B cell (primary cell): ENCODE measurements around the gene KRTAP10-8. TPM values are rescaled to one million over a fixed set of nuclear protein-coding genes. Genes with fewer than 3 reads are reported as not detected.

ENCODE experiments used
- ATAC-seq: fragments of 200-7000 bp; cut with Tn5 transposase; one replicate; pipeline ENCODE4 v1.10.0; 2021; ENCODE audit warnings: low read depth, mild to moderate bottlenecking, moderate number of reproducible peaks, moderate library complexity
- CTCF ChIA-PET: fragments of 350-600 bp; sonication (Branson Sonifier 250); formaldehyde crosslinking; loops from one replicate; lab custom pipeline; 2021; ENCODE audit warnings: antibody characterized with exemption, inconsistent platforms; lab: Charles Lee
- POLR2A ChIA-PET: fragments of 350-600 bp; sonication (Branson Sonifier 250); formaldehyde crosslinking; loops from one replicate; lab custom pipeline; 2021; ENCODE audit warnings: antibody characterized with exemption; lab: Charles Lee
- DNase-seq: peaks from one replicate; pipeline ENCODE4 v3.0.0; 2013
- H2AFZ ChIP-seq: 2 replicates; pipeline ENCODE4 v1.6.1; 2012; ENCODE audit warnings: mild to moderate bottlenecking, low read depth, low read length; ENCODE audit not compliant: insufficient read depth, poor library complexity, severe bottlenecking
- H3K27ac ChIP-seq, 2 donors: 1 replicate in 1 of 2; 2 replicates in 1 of 2; pipeline ENCODE4 v1.5.1; 2012 to 2013; ENCODE audit warnings: low read length in 2 of 2, mild to moderate bottlenecking in 2 of 2, moderate library complexity in 1 of 2
- H3K27me3 ChIP-seq, 4 experiments: fragments of 200-600 bp in 1 of 4; sonication (generic) in 1 of 4; replicated peaks in 1 of 4; 1 replicate in 2 of 4; 2 replicates in 2 of 4; pipeline versions ENCODE4 v1.6.1 to v1.7.0; 2013 to 2016; ENCODE audit warnings: low read length in 3 of 4, mild to moderate bottlenecking in 2 of 4, mixed read lengths in 1 of 4, moderate library complexity in 1 of 4; ENCODE audit not compliant: insufficient read depth in 4 of 4, control insufficient read depth in 3 of 4; ENCODE audit errors: control extremely low read depth in 1 of 4
- H3K36me3 ChIP-seq, 2 experiments: replicated peaks in 1 of 2; 1 replicate in 1 of 2; 2 replicates in 1 of 2; pipeline versions ENCODE4 v1.6.1 to v1.7.1; 2013; ENCODE audit warnings: low read length in 1 of 2; ENCODE audit not compliant: insufficient read depth in 2 of 2, control insufficient read depth in 1 of 2; ENCODE audit errors: control extremely low read depth in 1 of 2, extremely low read depth in 1 of 2
- H3K4me1 ChIP-seq, 2 donors: fragments of 200-600 bp in 1 of 2; sonication (generic) in 1 of 2; 1 replicate in 1 of 2; 2 replicates in 1 of 2; pipeline versions ENCODE4 v1.5.1 to v1.6.1; 2013 to 2017; ENCODE audit warnings: low read length in 2 of 2; ENCODE audit not compliant: control insufficient read depth in 2 of 2, insufficient read depth in 2 of 2
- H3K4me2 ChIP-seq: replicated peaks from 2 replicates; pipeline ENCODE3; 2012; ENCODE audit warnings: mild to moderate bottlenecking, low read depth, low read length; ENCODE audit not compliant: poor library complexity, severe bottlenecking
- H3K4me3 ChIP-seq, 5 experiments: fragments of 200-600 bp in 1 of 5; sonication (generic) in 1 of 5; 1 replicate in 3 of 5; 2 replicates in 2 of 5; pipeline versions ENCODE4 v1.5.1 to v1.7.0; 2011 to 2016; ENCODE audit warnings: low read length in 4 of 5, mild to moderate bottlenecking in 4 of 5, low read depth in 2 of 5, control low read depth in 1 of 5, moderate library complexity in 1 of 5; ENCODE audit not compliant: insufficient read depth in 1 of 5; ENCODE audit errors: control extremely low read depth in 1 of 5, extremely low read depth in 1 of 5
- H3K79me2 ChIP-seq: fragments of 200-600 bp; sonication (generic); one replicate; pipeline ENCODE4 v1.6.0; 2016; ENCODE audit warnings: low read length; ENCODE audit not compliant: control insufficient read depth, insufficient read depth
- H3K9ac ChIP-seq: fragments of 200-600 bp; sonication (generic); 2 replicates; pipeline ENCODE4 v1.6.1; 2017; ENCODE audit warnings: mild to moderate bottlenecking, low read length, moderate library complexity
- H3K9me3 ChIP-seq, 3 donors: one replicate each; pipeline versions ENCODE4 v1.6.1 to v1.7.1; 2013; ENCODE audit warnings: low read length in 2 of 3; ENCODE audit not compliant: control insufficient read depth in 2 of 3, insufficient read depth in 1 of 3; ENCODE audit errors: control extremely low read depth in 1 of 3
- H4K20me1 ChIP-seq: 2 replicates; pipeline ENCODE4 v1.6.0; 2012; ENCODE audit warnings: mild to moderate bottlenecking, low read length; ENCODE audit not compliant: insufficient read depth, control insufficient read depth, poor library complexity, severe bottlenecking
- H3K27ac Mint-ChIP-seq: one replicate; pipeline ENCODE4 v1.8.0; 2021; ENCODE audit warnings: mixed read lengths
- H3K27me3 Mint-ChIP-seq: one replicate; pipeline ENCODE4 v1.8.0; 2021; ENCODE audit warnings: mixed read lengths
- H3K4me1 Mint-ChIP-seq: one replicate; pipeline ENCODE4 v1.8.0; 2021; ENCODE audit warnings: mixed read lengths
- H3K4me3 Mint-ChIP-seq: one replicate; pipeline ENCODE4 v1.8.0; 2021; ENCODE audit warnings: mixed read lengths
- H3K9me3 Mint-ChIP-seq: one replicate; pipeline ENCODE4 v1.8.0; 2022; ENCODE audit warnings: mixed read lengths; ENCODE audit not compliant: insufficient read depth
- EZH2 ChIP-seq: IDR thresholded peaks from 2 replicates; pipeline ENCODE4 v1.6.1; 2012; ENCODE audit warnings: borderline replicate concordance, low read depth, mild to moderate bottlenecking, moderate library complexity, low read length; ENCODE audit not compliant: insufficient read depth, poor library complexity, severe bottlenecking
- WGBS: methylation state at CpG from one replicate; pipeline ENCODE4 v1.1.5; 2013; ENCODE audit warnings: missing lambda C conversion rate; ENCODE audit not compliant: insufficient coverage; 5-methylcytosine and 5-hydroxymethylcytosine counted together
- intact Hi-C: fragments of 100-400 bp; cut with micrococcal nuclease; formaldehyde crosslinking; loops from one replicate; pipeline ENCODE4 v1.10.0; 2022
- polyA plus RNA-seq: library from polyadenylated mRNA; depleted of rRNA; stranded (reverse); fragments of >200 nt; gene quantifications from 2 replicates; pipeline ENCODE4 v1.2.3, GENCODE V29; 2012
- total RNA-seq, 2 donors: library from RNA; stranded (reverse); fragments of 120-200 nt in 1 of 2; gene quantifications; 1 replicate in 1 of 2; 2 replicates in 1 of 2; pipeline versions ENCODE4 v1.2.3 to v1.2.4, GENCODE V29; 2013 to 2022
- TF ChIP-seq, protein P1 (sequence below): fragments of 200-600 bp; IDR thresholded peaks from one replicate; pipeline ENCODE4 v1.8.0; 2022; ENCODE audit warnings: antibody characterized with exemption, mild to moderate bottlenecking

KRTAP10-8 gene
- total and polyA plus RNA-seq, 2 donors (not counting 1 experiment from before 2014, with no cell fraction given): not detected

DNA sequence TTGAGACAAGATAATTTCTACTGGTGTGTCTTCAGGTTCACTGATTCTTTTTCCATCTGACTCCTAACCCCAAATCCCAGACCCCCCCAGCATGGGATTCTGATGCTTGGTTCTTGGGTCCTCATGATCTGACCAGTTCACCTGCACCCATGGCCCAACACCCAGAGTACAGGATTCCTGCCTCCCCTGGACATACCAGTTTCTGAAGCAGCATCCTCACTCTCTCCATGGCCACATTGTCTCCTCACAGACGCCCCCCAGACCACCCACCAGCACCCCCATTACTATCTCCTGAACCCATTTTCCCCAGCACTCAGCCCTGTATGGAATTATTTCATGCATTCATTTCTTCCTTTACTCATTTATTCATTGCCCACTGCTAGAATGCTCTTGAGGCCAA is 45.0 kb downstream of the KRTAP10-8 start:
- Histone ChIP-seq H3K4me2 (no peak overlapping the region), H2AFZ (no peak overlapping the region), H3K79me2 (no peaks in the 10 kb centered on the region), H3K9ac (no peak overlapping the region), H4K20me1 (no peaks in the 10 kb centered on the region), H3K4me1 (peaks cover 0 to 3% of the 10 kb centered on the region in 2 donors), H3K4me3 (no peak overlapping the region), H3K27ac (no peak overlapping the region), H3K9me3 (peaks cover 3 to 32% (median 11%) of the 10 kb centered on the region in 3 donors), H3K36me3 (no peaks in the 10 kb centered on the region), H3K27me3 (peaks cover 0 to 16% (median 0%) of the 10 kb centered on the region in 4 experiments)
- Mint-ChIP-seq H3K27ac (no peak overlapping the region), H3K9me3 (peaks cover 12% of the 10 kb centered on the region), H3K27me3 (peaks cover 38% of the 10 kb centered on the region), H3K4me1 (peaks cover 2% of the 10 kb centered on the region), H3K4me3 (no peak overlapping the region)
- intact Hi-C loops: no loop called here
- POLR2A ChIA-PET: no interaction called here
- 57% methylated on average over 1 of the region's 1 CpG for WGBS
- TF ChIP-seq EZH2: no peak
- TF ChIP-seq, protein P1, sequence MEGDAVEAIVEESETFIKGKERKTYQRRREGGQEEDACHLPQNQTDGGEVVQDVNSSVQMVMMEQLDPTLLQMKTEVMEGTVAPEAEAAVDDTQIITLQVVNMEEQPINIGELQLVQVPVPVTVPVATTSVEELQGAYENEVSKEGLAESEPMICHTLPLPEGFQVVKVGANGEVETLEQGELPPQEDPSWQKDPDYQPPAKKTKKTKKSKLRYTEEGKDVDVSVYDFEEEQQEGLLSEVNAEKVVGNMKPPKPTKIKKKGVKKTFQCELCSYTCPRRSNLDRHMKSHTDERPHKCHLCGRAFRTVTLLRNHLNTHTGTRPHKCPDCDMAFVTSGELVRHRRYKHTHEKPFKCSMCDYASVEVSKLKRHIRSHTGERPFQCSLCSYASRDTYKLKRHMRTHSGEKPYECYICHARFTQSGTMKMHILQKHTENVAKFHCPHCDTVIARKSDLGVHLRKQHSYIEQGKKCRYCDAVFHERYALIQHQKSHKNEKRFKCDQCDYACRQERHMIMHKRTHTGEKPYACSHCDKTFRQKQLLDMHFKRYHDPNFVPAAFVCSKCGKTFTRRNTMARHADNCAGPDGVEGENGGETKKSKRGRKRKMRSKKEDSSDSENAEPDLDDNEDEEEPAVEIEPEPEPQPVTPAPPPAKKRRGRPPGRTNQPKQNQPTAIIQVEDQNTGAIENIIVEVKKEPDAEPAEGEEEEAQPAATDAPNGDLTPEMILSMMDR: no peak
- CTCF ChIA-PET: no interaction called here
- ATAC-seq (no peak), DNase-seq (no peak)

DNA sequence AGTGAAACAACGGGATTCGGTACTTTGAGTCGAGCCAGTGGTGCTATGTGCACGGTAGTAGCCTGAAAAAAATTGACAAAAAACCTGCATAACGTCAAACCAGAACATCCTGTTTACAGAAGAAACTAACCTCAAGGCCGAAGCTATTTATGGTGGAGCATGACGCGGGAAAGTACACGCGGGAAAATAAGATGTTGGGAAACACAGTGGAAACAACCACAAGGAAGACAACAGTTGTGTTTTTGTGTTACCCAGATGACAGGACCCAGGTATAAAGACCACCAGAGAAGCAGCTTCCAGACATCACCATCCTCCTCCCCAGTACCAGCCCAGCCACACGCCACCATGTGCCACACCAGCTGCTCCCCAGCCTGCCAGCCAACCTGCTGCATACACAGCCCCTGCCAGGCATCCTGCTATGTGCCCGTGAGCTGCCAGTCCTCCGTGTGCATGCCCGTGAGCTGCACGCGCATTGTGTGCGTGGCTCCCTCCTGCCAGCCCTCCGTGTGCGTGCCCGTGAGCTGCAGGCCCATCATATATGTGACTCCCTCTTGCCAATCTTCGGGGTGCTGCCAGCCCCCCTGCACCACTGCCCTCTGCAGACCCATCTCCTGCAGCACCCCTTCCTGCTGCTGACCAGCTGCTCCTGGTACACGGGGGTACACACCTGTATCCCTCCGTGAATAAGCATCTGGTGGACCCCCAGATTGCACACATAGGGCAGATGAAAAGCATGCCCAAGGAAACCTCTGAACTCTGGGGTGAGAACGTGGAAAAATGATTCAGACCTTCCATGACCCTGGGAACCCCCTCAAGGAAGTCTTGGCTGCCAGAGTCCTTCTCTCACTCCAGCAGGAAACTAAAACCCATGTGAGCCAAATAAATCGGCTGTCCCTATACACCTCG is 46.0 kb downstream of the KRTAP10-8 start, which contains the start of gene KRTAP12-3:
KRTAP12-3 (plus strand) TSS at position 298 of the 906 bp plus-strand sequence; CDS start at position 346, 48 bp downstream.
- WGBS: 86% methylated on average over 17 of the region's 26 CpGs
- ATAC-seq: no peak
- TF ChIP-seq, protein P1: no peak
- TF ChIP-seq EZH2: no peak
- peaks cover 12% of the 10 kb centered on the region for H3K9me3 Mint-ChIP-seq
- H3K9me3 ChIP-seq: peaks cover 3 to 32% (median 11%) of the 10 kb centered on the region in 3 donors
- peak within 1 kb of the TSS; percentile 41 for H3K27ac Mint-ChIP-seq
- H3K4me2 ChIP-seq: no peak within 1 kb of the TSS
- peaks cover 2% of the 10 kb centered on the region for H3K4me1 Mint-ChIP-seq
- H3K4me3 ChIP-seq: no peak within 1 kb of the TSS
- H3K27ac ChIP-seq: no peak within 1 kb of the TSS
- no peaks in the 10 kb centered on the region for H3K36me3 ChIP-seq
- intact Hi-C loops: no loop called here
- no peaks in the 10 kb centered on the region for H3K79me2 ChIP-seq
- ChIA-PET POLR2A (no interaction called here), CTCF (no interaction called here)
- no peak within 1 kb of the TSS for H3K9ac ChIP-seq
- H2AFZ ChIP-seq: no peak within 1 kb of the TSS
- no peaks in the 10 kb centered on the region for H4K20me1 ChIP-seq
- DNase-seq: no peak
- H3K4me3 Mint-ChIP-seq: no peak within 1 kb of the TSS
- H3K27me3 Mint-ChIP-seq: peaks cover 43% of the 10 kb centered on the region
- peaks cover 0 to 16% (median 0%) of the 10 kb centered on the region in 4 experiments for H3K27me3 ChIP-seq
- H3K4me1 ChIP-seq: peaks cover 0 to 3% of the 10 kb centered on the region in 2 donors
